ENCODE measurements around the gene CHCHD4. TPM values are rescaled to one million over a fixed set of nuclear protein-coding genes. Genes with fewer than 3 reads are reported as not detected.

CHCHD4 gene
- total RNA-seq, 1 donor from 2014 or later, result 10.8 TPM

GRCh38 chr3:14166877-14167603 lies 42.4 kb upstream of the CHCHD4 start:
- H3K27me3 Mint-ChIP-seq, result no peaks in the 10 kb centered on the region
- peaks cover 8% of the 10 kb centered on the region for H3K9me3 Mint-ChIP-seq (ENCODE audit: low read depth)
- TF ChIP-seq, protein P1, sequence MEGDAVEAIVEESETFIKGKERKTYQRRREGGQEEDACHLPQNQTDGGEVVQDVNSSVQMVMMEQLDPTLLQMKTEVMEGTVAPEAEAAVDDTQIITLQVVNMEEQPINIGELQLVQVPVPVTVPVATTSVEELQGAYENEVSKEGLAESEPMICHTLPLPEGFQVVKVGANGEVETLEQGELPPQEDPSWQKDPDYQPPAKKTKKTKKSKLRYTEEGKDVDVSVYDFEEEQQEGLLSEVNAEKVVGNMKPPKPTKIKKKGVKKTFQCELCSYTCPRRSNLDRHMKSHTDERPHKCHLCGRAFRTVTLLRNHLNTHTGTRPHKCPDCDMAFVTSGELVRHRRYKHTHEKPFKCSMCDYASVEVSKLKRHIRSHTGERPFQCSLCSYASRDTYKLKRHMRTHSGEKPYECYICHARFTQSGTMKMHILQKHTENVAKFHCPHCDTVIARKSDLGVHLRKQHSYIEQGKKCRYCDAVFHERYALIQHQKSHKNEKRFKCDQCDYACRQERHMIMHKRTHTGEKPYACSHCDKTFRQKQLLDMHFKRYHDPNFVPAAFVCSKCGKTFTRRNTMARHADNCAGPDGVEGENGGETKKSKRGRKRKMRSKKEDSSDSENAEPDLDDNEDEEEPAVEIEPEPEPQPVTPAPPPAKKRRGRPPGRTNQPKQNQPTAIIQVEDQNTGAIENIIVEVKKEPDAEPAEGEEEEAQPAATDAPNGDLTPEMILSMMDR (IDR thresholded peaks at IDR 0.05; ENCODE audit: unreplicated experiment), result no peak
- H3K4me3 Mint-ChIP-seq (ENCODE audit: low read depth), result no peak overlapping the region
- no peak for DNase-seq (ENCODE audit: low spot score, unreplicated experiment)
- H3K36me3 Mint-ChIP-seq (ENCODE audit: insufficient read depth), result peaks cover 57% of the 10 kb centered on the region
- no peaks in the 10 kb centered on the region for H3K4me1 Mint-ChIP-seq (ENCODE audit: low read depth)
- no peak overlapping the region for H3K27ac Mint-ChIP-seq

- no peaks in the 10 kb centered on the region for H3K27me3 Mint-ChIP-seq
- no peak for DNase-seq (ENCODE audit: low spot score, unreplicated experiment)
- no peak overlapping the region for H3K27ac Mint-ChIP-seq
- TF ChIP-seq, protein P1 (IDR thresholded peaks at IDR 0.05; ENCODE audit: unreplicated experiment), result no peak
- H3K36me3 Mint-ChIP-seq (ENCODE audit: insufficient read depth), result peaks cover 69% of the 10 kb centered on the region
- no peaks in the 10 kb centered on the region for H3K4me1 Mint-ChIP-seq (ENCODE audit: low read depth)
- H3K4me3 Mint-ChIP-seq (ENCODE audit: low read depth), result no peak overlapping the region
- peaks cover 18% of the 10 kb centered on the region for H3K9me3 Mint-ChIP-seq (ENCODE audit: low read depth)
Measured at GRCh38 chr3:14162178-14162577, 37.5 kb upstream of the CHCHD4 start.

GRCh38 chr3:14161282-14161681 lies 36.6 kb upstream of the CHCHD4 start:
- Mint-ChIP-seq H3K4me1 (ENCODE audit: low read depth) (no peaks in the 10 kb centered on the region), H3K27me3 (no peaks in the 10 kb centered on the region), H3K27ac (no peak overlapping the region), H3K36me3 (ENCODE audit: insufficient read depth) (peaks cover 67% of the 10 kb centered on the region), H3K9me3 (ENCODE audit: low read depth) (peaks cover 18% of the 10 kb centered on the region), H3K4me3 (ENCODE audit: low read depth) (no peak overlapping the region)
- no peak for DNase-seq (ENCODE audit: low spot score, unreplicated experiment)
- TF ChIP-seq, protein P1 (IDR thresholded peaks at IDR 0.05; ENCODE audit: unreplicated experiment), result no peak

GRCh38 chr3:14159426-14159825 lies 34.8 kb upstream of the CHCHD4 start:
- no peak overlapping the region for H3K27ac Mint-ChIP-seq
- no peaks in the 10 kb centered on the region for H3K4me1 Mint-ChIP-seq (ENCODE audit: low read depth)
- no peaks in the 10 kb centered on the region for H3K27me3 Mint-ChIP-seq
- peaks cover 61% of the 10 kb centered on the region for H3K36me3 Mint-ChIP-seq (ENCODE audit: insufficient read depth)
- no peak for DNase-seq (ENCODE audit: low spot score, unreplicated experiment)
- peaks cover 18% of the 10 kb centered on the region for H3K9me3 Mint-ChIP-seq (ENCODE audit: low read depth)
- H3K4me3 Mint-ChIP-seq (ENCODE audit: low read depth), result no peak overlapping the region
- TF ChIP-seq, protein P1 (IDR thresholded peaks at IDR 0.05; ENCODE audit: unreplicated experiment), result no peak

GRCh38 chr3:14158370-14158769 lies 33.7 kb upstream of the CHCHD4 start:
- no peak overlapping the region for H3K4me3 Mint-ChIP-seq (ENCODE audit: low read depth)
- DNase-seq (ENCODE audit: low spot score, unreplicated experiment), result no peak
- H3K27me3 Mint-ChIP-seq, result no peaks in the 10 kb centered on the region
- H3K27ac Mint-ChIP-seq, result no peak overlapping the region
- H3K9me3 Mint-ChIP-seq (ENCODE audit: low read depth), result peaks cover 18% of the 10 kb centered on the region
- H3K36me3 Mint-ChIP-seq (ENCODE audit: insufficient read depth), result peaks cover 56% of the 10 kb centered on the region
- TF ChIP-seq, protein P1 (IDR thresholded peaks at IDR 0.05; ENCODE audit: unreplicated experiment), result no peak
- no peaks in the 10 kb centered on the region for H3K4me1 Mint-ChIP-seq (ENCODE audit: low read depth)
